Natural killer cell (primary cell): ENCODE data around the gene NEDD9. TPM values are rescaled to one million over a fixed set of nuclear protein-coding genes. Genes with fewer than 3 reads are reported as not detected.

Experiments
- ATAC-seq, 3 donors: fragments of 150-1000 bp in 2 of 3; fragments of 200-7000 bp in 1 of 3; cut with Tn5 transposase; 1 replicate in 1 of 3; 2 replicates in 2 of 3; pipeline ENCODE4 v1.10.0; 2021; ENCODE audit warnings: mild to moderate bottlenecking in 2 of 3, moderate library complexity in 2 of 3
- DNase-seq, 2 donors: peaks; one replicate each; pipeline versions ENCODE4 v3.0.0 to v3.0.0-alpha.2; 2013 to 2021; ENCODE audit warnings: mixed read lengths in 1 of 2
- H3K27ac ChIP-seq: one replicate; pipeline ENCODE4 v1.5.1; 2013; ENCODE audit warnings: mild to moderate bottlenecking, low read length
- H3K27me3 ChIP-seq: one replicate; pipeline ENCODE4 v1.6.1; 2013; ENCODE audit warnings: low read length; ENCODE audit not compliant: control insufficient read depth, insufficient read depth
- H3K36me3 ChIP-seq: one replicate; pipeline ENCODE4 v1.6.1; 2013; ENCODE audit warnings: low read length; ENCODE audit not compliant: control insufficient read depth, insufficient read depth
- H3K4me1 ChIP-seq: one replicate; pipeline ENCODE4 v1.6.1; 2013; ENCODE audit warnings: low read length; ENCODE audit not compliant: control insufficient read depth, insufficient read depth
- H3K4me3 ChIP-seq: one replicate; pipeline ENCODE4 v1.5.1; 2013; ENCODE audit warnings: low read length
- H3K9me3 ChIP-seq: one replicate; pipeline ENCODE4 v1.6.1; 2013; ENCODE audit warnings: low read length; ENCODE audit not compliant: control insufficient read depth, insufficient read depth
- H3K27ac Mint-ChIP-seq, 2 donors: one replicate each; pipeline ENCODE4 v1.8.0; 2022; ENCODE audit warnings: mild to moderate bottlenecking in 2 of 2, mixed read lengths in 2 of 2, moderate library complexity in 1 of 2
- H3K27me3 Mint-ChIP-seq, 2 donors: one replicate each; pipeline ENCODE4 v1.8.0; 2022; ENCODE audit warnings: low read depth in 2 of 2, mixed read lengths in 2 of 2
- H3K36me3 Mint-ChIP-seq: one replicate; pipeline ENCODE4 v1.8.0; 2022; ENCODE audit warnings: mixed read lengths
- H3K4me1 Mint-ChIP-seq, 2 donors: one replicate each; pipeline ENCODE4 v1.8.0; 2022; ENCODE audit warnings: mixed read lengths in 2 of 2
- H3K4me3 Mint-ChIP-seq: one replicate; pipeline ENCODE4 v1.8.0; 2022; ENCODE audit warnings: mild to moderate bottlenecking, moderate library complexity, mixed read lengths
- H3K9me3 Mint-ChIP-seq, 2 donors: one replicate each; pipeline ENCODE4 v1.8.0; 2022; ENCODE audit warnings: mixed read lengths in 2 of 2
- CTCF ChIP-seq: fragments of 200-600 bp; IDR thresholded peaks from one replicate; pipeline ENCODE4 v1.8.0; 2022; ENCODE audit warnings: antibody characterized with exemption
- WGBS: methylation state at CpG from one replicate; pipeline ENCODE4 v1.1.7; 2013; ENCODE audit warnings: missing lambda C conversion rate; ENCODE audit not compliant: insufficient coverage; 5-methylcytosine and 5-hydroxymethylcytosine counted together
- intact Hi-C: fragments of 100-400 bp; cut with micrococcal nuclease; formaldehyde crosslinking; loops from one replicate; pipeline ENCODE4 v1.14.2; 2022
- total RNA-seq, 4 donors: library from RNA; stranded (reverse); fragments of 120-200 nt in 1 of 4; gene quantifications; one replicate each; pipeline versions ENCODE4 v1.2.3 to v1.2.4, GENCODE V29; 2013 to 2022

Gene NEDD9
- total RNA-seq, 3 donors from 2014 or later (not counting 1 experiment from before 2014, with no cell fraction given) = 106 to 110 (median 107) TPM

- no peak for ATAC-seq
- Histone ChIP-seq H3K36me3 (peaks cover 3% of the 10 kb centered on the region), H3K4me3 (no peak overlapping the region), H3K27me3 (no peaks in the 10 kb centered on the region), H3K9me3 (no peaks in the 10 kb centered on the region), H3K4me1 (peaks cover 18% of the 10 kb centered on the region), H3K27ac (no peak overlapping the region)
- no peak overlapping the region for H3K27ac Mint-ChIP-seq
- no peaks in the 10 kb centered on the region for H3K36me3 Mint-ChIP-seq
- WGBS = 98% methylated on average over 16 of the region's 17 CpGs
- H3K4me3 Mint-ChIP-seq = no peak overlapping the region
- intact Hi-C loops = loop anchor here (5.0 kb wide), 1 partner anchor 33 kb away; no protein-coding TSS in a partner anchor
- H3K27me3 Mint-ChIP-seq = no peaks in the 10 kb centered on the region
- H3K9me3 Mint-ChIP-seq = no peaks in the 10 kb centered on the region
- no peak for DNase-seq
- TF ChIP-seq CTCF = no peak
- peaks cover 49 to 56% of the 10 kb centered on the region in 2 donors for H3K4me1 Mint-ChIP-seq
These were observed 46.8 kb upstream of the NEDD9 start for GRCh38 chr6:11279284-11279689.

- no peak overlapping the region for H3K4me3 Mint-ChIP-seq
- Histone ChIP-seq H3K4me1 (peaks cover 18% of the 10 kb centered on the region), H3K4me3 (no peak overlapping the region), H3K27ac (peak overlapping the region; percentile 35), H3K27me3 (no peaks in the 10 kb centered on the region), H3K9me3 (no peaks in the 10 kb centered on the region), H3K36me3 (peaks cover 3% of the 10 kb centered on the region)
- no peaks in the 10 kb centered on the region for H3K27me3 Mint-ChIP-seq
- peaks cover 49 to 56% of the 10 kb centered on the region in 2 donors for H3K4me1 Mint-ChIP-seq
- ATAC-seq = no peak
- no peaks in the 10 kb centered on the region for H3K36me3 Mint-ChIP-seq
- peak in 1 of 2 donors; percentile 39 for DNase-seq
- H3K27ac Mint-ChIP-seq = peak overlapping the region; percentile 35
- no peaks in the 10 kb centered on the region for H3K9me3 Mint-ChIP-seq
- WGBS = 90% methylated on average over 5 of the region's 6 CpGs
- no peak for TF ChIP-seq CTCF
- intact Hi-C loops = loop anchor here (5.0 kb wide), 1 partner anchor 34 kb away; no protein-coding TSS in a partner anchor
These were observed 45.7 kb upstream of the NEDD9 start for GRCh38 chr6:11278207-11278559.

- peak overlapping the region; percentile 35 for H3K27ac ChIP-seq
- no peaks in the 10 kb centered on the region for H3K9me3 Mint-ChIP-seq
- 86% methylated on average over 14 of the region's 14 CpGs for WGBS
These were observed 45.1 kb upstream of the NEDD9 start for GRCh38 chr6:11277275-11278206.

More at GRCh38 chr6:11277275-11278206, 45.1 kb upstream of the NEDD9 start:
- H3K9me3 ChIP-seq = no peaks in the 10 kb centered on the region
- H3K4me3 Mint-ChIP-seq = no peak overlapping the region
- intact Hi-C loops = loop anchor here (5.0 kb wide), 1 partner anchor 35 kb away; no protein-coding TSS in a partner anchor
- H3K27me3 Mint-ChIP-seq = no peaks in the 10 kb centered on the region
- H3K36me3 Mint-ChIP-seq = peaks cover 1% of the 10 kb centered on the region
- ATAC-seq (peak in 1 of 3 donors; percentile 33), DNase-seq (peak in 1 of 2 donors; percentile 66)
- peaks cover 18% of the 10 kb centered on the region for H3K4me1 ChIP-seq
- H3K36me3 ChIP-seq = peaks cover 3% of the 10 kb centered on the region
- H3K27me3 ChIP-seq = no peaks in the 10 kb centered on the region
- peaks cover 49 to 56% of the 10 kb centered on the region in 2 donors for H3K4me1 Mint-ChIP-seq
- H3K4me3 ChIP-seq = no peak overlapping the region
- peak overlapping the region; percentile 35 to 82 for H3K27ac Mint-ChIP-seq
- TF ChIP-seq CTCF = no peak
